Activated T-helper 1 cell treated with anti-CD3 and anti-CD28 coated beads, Interleukin-12 subunit alpha, Interleukin-12 subunit beta, Interleukin-2, Interleukin-4 antibody, amounts not matched to agents 30 ng/mL and 10 ng/mL and 1 ng/mL, durations not matched to agents 14 hours and 24 hours and 36 hours (primary cell): ENCODE measurements around the gene XRRA1. TPM values are rescaled to one million over a fixed set of nuclear protein-coding genes. Genes with fewer than 3 reads are reported as not detected.
"Not testable (repeated sequence)": the region's sequence is repeated elsewhere in the genome, so short reads cannot be mapped to it uniquely, and the experiment has no call there.

Source experiments
- DNase-seq: peaks from one replicate; pipeline ENCODE4 v3.0.0; 2021; ENCODE audit warnings: low spot score
- H3K27ac Mint-ChIP-seq: one replicate; pipeline ENCODE4 v1.8.0; 2021; ENCODE audit warnings: mild to moderate bottlenecking, mixed read lengths
- H3K27me3 Mint-ChIP-seq: one replicate; pipeline ENCODE4 v1.8.0; 2022; ENCODE audit warnings: mild to moderate bottlenecking, moderate library complexity, mixed read lengths; ENCODE audit not compliant: insufficient read depth
- H3K36me3 Mint-ChIP-seq: one replicate; pipeline ENCODE4 v1.8.0; 2021; ENCODE audit warnings: low read depth, mixed read lengths
- H3K4me1 Mint-ChIP-seq: one replicate; pipeline ENCODE4 v1.8.0; 2021; ENCODE audit warnings: low read depth, mixed read lengths
- H3K4me3 Mint-ChIP-seq: one replicate; pipeline ENCODE4 v1.8.0; 2021; ENCODE audit warnings: mild to moderate bottlenecking, moderate library complexity, mixed read lengths
- H3K9me3 Mint-ChIP-seq: one replicate; pipeline ENCODE4 v1.8.0; 2021; ENCODE audit warnings: mixed read lengths
- intact Hi-C: fragments of 100-400 bp; cut with micrococcal nuclease; formaldehyde crosslinking; loops from one replicate; pipeline ENCODE4 v1.15.1; 2024
- total RNA-seq: library from RNA; stranded (reverse); gene quantifications from 2 replicates; pipeline ENCODE4 v1.2.3, GENCODE V29; 2022

Gene XRRA1
- total RNA-seq, 1 donor from 2014 or later, result 9.0 TPM

DNA sequence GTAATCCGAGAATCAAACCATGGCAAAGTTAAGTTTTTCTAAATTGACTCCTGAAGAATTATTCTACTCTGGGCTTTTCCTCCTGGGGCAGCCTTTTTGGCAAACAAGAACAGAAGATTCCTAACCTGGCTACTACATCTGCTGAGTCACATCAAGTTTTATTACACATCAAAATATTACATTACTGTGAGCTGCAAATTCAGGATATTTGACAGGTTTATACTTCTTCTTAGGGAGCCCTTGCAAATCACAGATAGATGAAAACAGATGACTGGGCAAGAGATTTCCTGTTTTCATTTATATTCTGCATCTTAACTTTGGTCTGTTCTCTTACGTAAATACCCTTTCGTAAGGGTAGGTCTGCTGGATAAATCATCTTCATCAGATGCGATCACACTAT is 23.6 kb downstream of the XRRA1 start:
- Mint-ChIP-seq H3K27ac (no peak overlapping the region), H3K4me1 (peaks cover 26% of the 10 kb centered on the region), H3K36me3 (peaks cover 12% of the 10 kb centered on the region), H3K9me3 (no peaks in the 10 kb centered on the region), H3K4me3 (no peak overlapping the region), H3K27me3 (no peaks in the 10 kb centered on the region)
- intact Hi-C loops, result no loop called here
- DNase-seq, result no peak

DNA sequence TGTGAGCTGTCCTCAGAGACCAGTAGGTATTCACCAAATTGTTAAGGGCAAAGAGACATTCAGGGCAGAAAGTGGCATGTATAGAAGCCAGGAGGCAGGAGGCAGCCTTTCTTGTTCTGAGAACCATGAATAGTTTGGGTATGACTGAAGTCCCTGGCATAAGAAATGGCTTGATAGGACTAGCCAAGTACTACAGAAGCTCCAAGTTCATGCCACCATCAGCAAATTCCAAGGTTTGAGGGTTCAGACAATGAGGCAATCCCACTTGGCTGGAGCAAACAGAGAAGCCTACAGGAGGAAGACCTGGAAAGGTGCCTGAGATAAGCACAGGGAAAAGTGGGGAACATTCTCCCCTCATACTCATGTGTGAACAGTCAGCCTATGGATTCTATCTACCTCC is 25.8 kb downstream of the XRRA1 start:
- H3K4me1 Mint-ChIP-seq, result peaks cover 26% of the 10 kb centered on the region
- H3K9me3 Mint-ChIP-seq, result no peaks in the 10 kb centered on the region
- intact Hi-C loops, result no loop called here
- no peak overlapping the region for H3K4me3 Mint-ChIP-seq
- DNase-seq, result no peak
- H3K36me3 Mint-ChIP-seq, result peaks cover 18% of the 10 kb centered on the region
- H3K27ac Mint-ChIP-seq, result no peak overlapping the region
- no peaks in the 10 kb centered on the region for H3K27me3 Mint-ChIP-seq

DNA sequence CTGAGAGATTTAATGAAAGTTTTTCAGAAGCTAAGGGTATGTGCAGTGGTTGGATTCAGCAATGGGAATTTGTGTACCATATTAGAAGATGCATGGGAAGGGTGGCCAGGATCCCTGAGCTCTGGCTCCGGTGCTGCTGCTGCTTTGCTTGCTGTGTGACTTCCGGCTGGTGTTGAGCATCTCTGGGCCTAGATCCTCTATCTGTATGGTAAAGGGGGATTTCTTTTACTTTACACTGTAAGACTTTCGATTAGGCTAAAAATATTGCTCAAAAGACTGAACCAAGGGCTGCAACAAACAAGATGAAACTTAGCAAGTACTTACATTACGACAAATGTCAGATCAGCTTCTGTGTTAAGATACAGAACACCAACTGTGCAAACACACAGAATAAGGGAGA is 39.1 kb downstream of the XRRA1 start:
- no peaks in the 10 kb centered on the region for H3K4me1 Mint-ChIP-seq
- no peaks in the 10 kb centered on the region for H3K27me3 Mint-ChIP-seq
- H3K9me3 Mint-ChIP-seq, result no peaks in the 10 kb centered on the region
- H3K27ac Mint-ChIP-seq, result no peak overlapping the region
- H3K4me3 Mint-ChIP-seq, result no peak overlapping the region
- H3K36me3 Mint-ChIP-seq, result peaks cover 17% of the 10 kb centered on the region
- DNase-seq, result no peak
- intact Hi-C loops, result no loop called here

DNA sequence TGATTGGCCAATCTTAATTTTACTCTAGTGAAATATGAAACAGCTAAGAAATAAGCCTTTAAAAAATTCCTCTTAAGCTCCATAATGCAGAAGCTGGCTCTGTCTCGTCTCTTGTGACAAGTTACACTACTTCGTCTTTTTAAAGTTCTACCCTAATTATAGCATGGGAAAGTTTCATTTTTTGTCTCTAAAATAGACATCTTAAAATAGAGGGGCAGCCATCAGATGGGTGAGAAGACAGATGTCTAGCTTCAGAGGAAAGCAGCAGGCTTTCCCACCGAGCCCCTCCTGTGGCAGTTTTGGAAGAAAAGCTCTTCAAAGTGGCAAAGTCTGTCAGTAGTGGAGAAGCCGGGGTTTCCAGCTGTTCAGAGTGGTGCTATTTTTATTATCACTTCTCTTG is 39.5 kb downstream of the XRRA1 start:
- Mint-ChIP-seq H3K4me3 (no peak overlapping the region), H3K9me3 (no peaks in the 10 kb centered on the region), H3K27me3 (no peaks in the 10 kb centered on the region), H3K4me1 (no peaks in the 10 kb centered on the region), H3K36me3 (peaks cover 14% of the 10 kb centered on the region), H3K27ac (no peak overlapping the region)
- intact Hi-C loops, result no loop called here
- DNase-seq, result no peak

DNA sequence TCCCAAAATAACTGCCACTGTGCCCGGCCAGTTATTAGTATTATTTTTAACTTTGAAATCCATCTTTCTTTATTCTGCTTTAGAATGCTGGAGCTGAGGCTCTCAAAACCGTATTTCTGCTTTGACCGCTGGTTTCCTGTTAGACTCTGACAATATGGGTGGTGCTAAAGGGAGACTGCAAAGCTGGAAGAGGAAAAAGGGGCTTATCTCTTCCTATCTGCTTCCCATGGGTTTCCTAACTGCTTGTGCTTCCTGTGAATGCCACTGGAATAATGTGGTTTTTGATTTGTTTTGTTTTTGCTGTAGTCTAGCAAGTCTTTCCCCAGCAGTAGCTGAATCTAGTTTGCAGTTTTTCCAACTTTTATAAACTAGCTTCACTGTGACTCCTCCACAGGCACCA is 43.6 kb downstream of the XRRA1 start:
- intact Hi-C loops, result no loop called here
- no peak overlapping the region for H3K27ac Mint-ChIP-seq
- no peaks in the 10 kb centered on the region for H3K4me1 Mint-ChIP-seq
- DNase-seq, result no peak
- H3K36me3 Mint-ChIP-seq, result peaks cover 11% of the 10 kb centered on the region
- no peaks in the 10 kb centered on the region for H3K27me3 Mint-ChIP-seq
- H3K4me3 Mint-ChIP-seq, result no peak overlapping the region
- H3K9me3 Mint-ChIP-seq, result peaks cover 15% of the 10 kb centered on the region

DNA sequence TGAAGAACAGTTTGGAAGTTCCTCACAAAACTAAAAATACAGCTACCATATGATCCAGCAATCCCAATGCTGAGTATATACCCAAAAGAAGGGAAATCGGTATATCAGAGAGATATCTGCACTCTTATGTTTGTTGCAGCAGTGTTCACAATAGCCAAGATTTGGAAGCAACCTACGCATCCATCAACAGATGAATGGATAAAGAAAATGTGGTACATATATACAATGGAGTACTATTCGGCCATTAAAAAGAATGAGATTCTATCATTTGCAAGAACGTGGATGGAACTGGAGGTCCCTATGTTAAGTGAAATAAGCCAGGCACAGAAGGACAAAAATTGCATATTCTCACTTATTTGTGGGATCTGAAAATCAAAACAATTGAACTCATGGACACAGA is 46.5 kb downstream of the XRRA1 start:
- no peaks in the 10 kb centered on the region for H3K4me1 Mint-ChIP-seq

DNA sequence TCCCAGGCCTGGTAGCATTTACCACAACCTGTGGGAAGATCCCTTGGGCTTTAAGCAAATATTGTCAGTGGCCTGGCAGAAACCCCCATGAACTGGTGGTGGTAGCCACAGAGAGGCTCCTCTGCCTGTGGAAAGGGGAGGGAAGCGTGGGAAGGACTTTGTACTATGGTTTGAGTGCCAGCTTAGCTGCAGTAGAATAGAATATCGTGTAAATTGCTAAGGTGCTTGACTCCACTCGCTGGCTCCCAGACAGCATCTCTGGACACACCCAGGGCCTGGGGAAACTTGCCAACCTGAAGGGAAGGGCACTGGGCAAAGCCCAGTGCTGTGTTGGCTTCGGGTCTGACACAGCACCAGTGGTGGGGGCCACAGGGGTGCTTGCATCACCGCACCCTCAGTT is 52.6 kb downstream of the XRRA1 start:
- no peak overlapping the region for H3K27ac Mint-ChIP-seq
- H3K4me3 Mint-ChIP-seq, result no peak overlapping the region
- H3K9me3 Mint-ChIP-seq, result peaks cover 57% of the 10 kb centered on the region
- no peaks in the 10 kb centered on the region for H3K4me1 Mint-ChIP-seq
- H3K36me3 Mint-ChIP-seq, result peaks cover 29% of the 10 kb centered on the region
- DNase-seq, result no peak
- no peaks in the 10 kb centered on the region for H3K27me3 Mint-ChIP-seq
- intact Hi-C loops, result no loop called here

More for the DNA sequence above, 46.5 kb downstream of the XRRA1 start:
- Mint-ChIP-seq H3K27ac (no peak overlapping the region), H3K27me3 (no peaks in the 10 kb centered on the region), H3K9me3 (peaks cover 36% of the 10 kb centered on the region), H3K4me3 (no peak overlapping the region), H3K36me3 (peaks cover 19% of the 10 kb centered on the region)
- DNase-seq, result no peak
- intact Hi-C loops, result no loop called here

DNA sequence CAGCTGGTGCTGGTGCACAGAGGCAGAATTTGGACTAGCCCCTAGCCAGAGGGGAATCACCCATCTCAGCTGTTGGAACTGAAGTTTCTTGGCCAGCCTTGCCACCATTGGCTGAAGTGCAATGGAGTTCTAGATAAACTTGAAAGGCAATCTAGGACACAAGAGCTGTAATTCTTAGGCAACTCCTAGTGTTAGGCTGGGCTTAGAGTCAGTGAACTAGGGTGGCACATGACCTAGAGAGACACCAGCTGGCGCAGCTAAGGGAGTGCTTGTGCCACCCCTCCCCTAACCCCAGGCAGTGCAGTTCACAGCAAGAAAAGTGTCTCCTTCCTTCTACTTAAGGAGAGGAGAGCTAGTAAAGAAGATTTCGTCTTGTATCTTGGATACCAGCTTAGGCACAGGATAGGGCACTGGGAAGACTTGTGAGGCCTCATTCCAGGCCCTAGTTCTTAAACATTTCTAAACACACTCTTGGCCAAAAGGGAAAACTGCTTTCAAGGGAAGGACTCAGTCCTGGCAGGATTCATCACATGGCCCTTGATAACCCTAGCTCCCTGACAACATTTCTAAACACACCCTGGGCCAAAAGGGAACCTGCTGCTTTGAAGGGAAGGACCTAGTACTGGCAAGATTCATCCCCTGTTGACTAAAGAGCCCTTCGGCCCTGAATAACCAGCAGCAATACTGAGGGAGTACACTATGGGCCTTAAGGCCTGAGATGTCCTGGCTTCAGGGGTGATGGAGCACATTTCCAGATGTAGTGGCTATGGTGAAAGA is 53.4 kb downstream of the XRRA1 start:
- intact Hi-C loops, result no loop called here

DNA sequence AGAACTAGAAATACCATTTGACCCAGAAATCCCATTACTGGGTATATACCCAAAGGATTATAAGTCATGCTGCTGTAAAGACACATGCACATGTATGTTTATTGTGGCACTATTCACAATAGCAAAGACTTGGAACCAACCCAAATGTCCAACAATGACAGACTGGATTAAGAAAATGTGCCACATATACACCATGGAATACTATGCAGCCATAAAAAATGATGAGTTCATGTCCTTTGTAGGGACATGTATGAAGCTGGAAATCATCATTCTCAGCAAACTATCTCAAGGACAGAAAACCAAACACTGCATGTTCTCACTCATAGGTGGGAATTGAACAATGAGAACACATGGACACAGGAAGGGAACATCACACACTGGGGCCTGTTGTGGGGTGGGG is 55.9 kb downstream of the XRRA1 start:
- H3K27me3 Mint-ChIP-seq, H3K27ac Mint-ChIP-seq, H3K4me1 Mint-ChIP-seq, DNase-seq, H3K4me3 Mint-ChIP-seq, intact Hi-C loops: not testable (repeated sequence)
- Mint-ChIP-seq H3K36me3 (peaks cover 30% of the 10 kb centered on the region), H3K9me3 (peaks cover 47% of the 10 kb centered on the region)

More for the DNA sequence above, 53.4 kb downstream of the XRRA1 start:
- Mint-ChIP-seq H3K36me3 (peaks cover 29% of the 10 kb centered on the region), H3K27me3 (no peaks in the 10 kb centered on the region), H3K4me3 (no peak overlapping the region), H3K9me3 (peaks cover 49% of the 10 kb centered on the region), H3K27ac (no peak overlapping the region), H3K4me1 (no peaks in the 10 kb centered on the region)
- no peak for DNase-seq

DNA sequence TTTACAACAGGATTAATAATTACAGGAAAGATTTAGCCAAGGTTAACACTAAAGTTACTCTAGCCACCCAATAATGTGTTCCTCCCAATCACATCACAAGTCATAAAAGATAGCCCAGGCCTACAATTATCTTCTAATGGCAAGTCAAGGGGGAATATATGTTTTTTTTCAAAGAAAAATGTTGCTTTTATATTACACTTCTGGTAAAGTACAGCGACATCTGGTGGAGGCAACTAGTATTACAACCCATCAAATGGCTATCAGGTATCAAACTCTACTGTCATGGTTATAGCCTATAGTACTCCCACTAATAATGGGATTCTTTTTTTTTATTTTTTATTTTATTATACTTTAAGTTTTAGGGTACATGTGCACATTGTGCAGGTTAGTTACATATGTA is 71.8 kb downstream of the XRRA1 start:
- H3K4me3 Mint-ChIP-seq, result no peak overlapping the region
- intact Hi-C loops, result no loop called here
- peaks cover 34% of the 10 kb centered on the region for H3K36me3 Mint-ChIP-seq
- no peak for DNase-seq
- no peak overlapping the region for H3K27ac Mint-ChIP-seq
- no peaks in the 10 kb centered on the region for H3K4me1 Mint-ChIP-seq
- no peaks in the 10 kb centered on the region for H3K27me3 Mint-ChIP-seq
- peaks cover 29% of the 10 kb centered on the region for H3K9me3 Mint-ChIP-seq

DNA sequence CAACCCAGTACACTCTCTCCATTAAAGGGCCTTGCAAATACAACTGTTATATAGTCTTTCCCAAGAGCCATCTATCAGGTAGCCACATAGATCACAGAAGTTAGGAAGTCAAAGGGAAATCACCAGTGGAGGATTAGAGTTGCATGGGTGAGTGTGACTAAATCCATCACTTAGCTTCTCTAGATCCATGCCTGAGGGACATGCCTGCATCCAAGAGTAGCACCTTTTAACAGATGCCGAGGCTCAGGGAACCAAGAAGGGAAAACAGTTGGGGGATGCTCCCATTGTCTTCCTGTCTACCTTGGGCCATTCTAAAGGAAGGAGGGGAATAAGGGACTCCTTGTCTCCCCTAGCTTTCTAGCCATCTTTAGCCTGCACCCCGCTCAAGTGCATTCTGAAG is 77.9 kb downstream of the XRRA1 start:
- H3K27me3 Mint-ChIP-seq, result no peaks in the 10 kb centered on the region
- no peak for DNase-seq
- H3K9me3 Mint-ChIP-seq, result peaks cover 72% of the 10 kb centered on the region
- H3K4me3 Mint-ChIP-seq, result no peak overlapping the region
- peaks cover 67% of the 10 kb centered on the region for H3K36me3 Mint-ChIP-seq
- H3K4me1 Mint-ChIP-seq, result no peaks in the 10 kb centered on the region
- intact Hi-C loops, result loop anchor here (2.0 kb wide), 1 partner anchor 418 kb away; no protein-coding TSS in a partner anchor
- H3K27ac Mint-ChIP-seq, result no peak overlapping the region

DNA sequence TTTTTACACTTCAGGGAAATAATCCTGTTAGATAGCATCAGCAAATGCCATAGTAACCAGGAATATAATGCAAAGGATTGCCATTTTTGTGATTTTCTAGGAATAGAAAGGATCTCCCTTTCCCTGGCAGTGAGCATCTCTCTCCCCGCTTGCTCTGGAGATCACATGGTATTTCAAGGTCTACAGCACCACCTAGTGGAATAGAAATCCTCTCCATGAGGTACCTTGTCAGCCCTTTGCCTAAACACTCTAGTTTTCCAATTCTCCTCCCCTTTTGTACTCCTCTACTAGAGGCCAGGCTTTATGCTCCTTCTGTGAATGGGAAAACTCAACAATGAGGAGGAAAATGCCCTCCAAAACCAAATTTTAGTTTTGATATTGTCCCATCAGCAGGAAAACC is 78.4 kb downstream of the XRRA1 start:
- Mint-ChIP-seq H3K27ac (no peak overlapping the region), H3K27me3 (no peaks in the 10 kb centered on the region), H3K4me1 (no peaks in the 10 kb centered on the region), H3K9me3 (peaks cover 75% of the 10 kb centered on the region), H3K36me3 (peaks cover 68% of the 10 kb centered on the region), H3K4me3 (no peak overlapping the region)
- no peak for DNase-seq
- intact Hi-C loops, result loop anchor here (2.0 kb wide), 1 partner anchor 418 kb away; no protein-coding TSS in a partner anchor

DNA sequence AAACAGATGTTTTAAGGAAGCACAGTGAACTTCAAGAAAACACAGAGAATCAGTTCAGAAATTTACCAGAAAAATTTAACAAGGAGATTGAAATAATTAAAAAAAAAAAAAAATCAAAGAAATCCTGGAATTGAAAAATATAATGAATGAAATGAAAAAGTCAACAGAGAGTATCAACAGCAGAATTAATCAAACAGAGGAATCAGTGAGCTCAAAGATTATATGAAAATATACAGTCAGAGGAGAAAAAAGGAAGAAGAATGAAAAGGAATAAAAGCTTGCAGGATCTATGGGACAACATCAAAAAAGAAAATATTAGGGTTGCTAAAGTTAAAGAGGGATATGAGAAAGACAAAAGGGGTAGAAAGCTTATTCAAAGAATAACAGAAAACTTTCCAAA is 82.3 kb downstream of the XRRA1 start:
- Mint-ChIP-seq H3K36me3 (peaks cover 79% of the 10 kb centered on the region), H3K4me3 (no peak overlapping the region), H3K27ac (no peak overlapping the region), H3K4me1 (peaks cover 7% of the 10 kb centered on the region), H3K9me3 (peaks cover 75% of the 10 kb centered on the region), H3K27me3 (no peaks in the 10 kb centered on the region)
- intact Hi-C loops, result no loop called here
- no peak for DNase-seq

DNA sequence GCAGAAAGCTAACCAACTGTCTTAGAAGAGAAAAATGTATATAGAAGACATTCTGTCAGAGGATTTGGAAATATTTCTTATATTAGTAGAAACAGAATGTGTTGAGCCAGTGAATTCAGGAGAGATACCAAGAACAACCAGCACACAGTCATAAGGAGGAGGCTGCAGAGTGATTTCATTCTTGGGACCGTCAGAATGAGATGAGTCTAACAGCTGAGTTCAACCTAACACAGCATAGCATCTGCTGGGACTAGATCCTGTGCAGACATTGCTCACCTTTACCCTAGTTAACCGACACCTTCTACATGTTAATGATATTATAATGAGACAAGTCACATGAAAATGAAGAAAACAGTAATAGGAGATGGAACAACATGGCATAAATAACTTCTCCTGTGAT is 85.5 kb downstream of the XRRA1 start:
- no peak overlapping the region for H3K27ac Mint-ChIP-seq
- no peaks in the 10 kb centered on the region for H3K27me3 Mint-ChIP-seq
- H3K9me3 Mint-ChIP-seq, result peaks cover 56% of the 10 kb centered on the region
- no peak overlapping the region for H3K4me3 Mint-ChIP-seq
- peaks cover 7% of the 10 kb centered on the region for H3K4me1 Mint-ChIP-seq
- intact Hi-C loops, result no loop called here
- DNase-seq, result no peak
- H3K36me3 Mint-ChIP-seq, result peaks cover 82% of the 10 kb centered on the region
